H1 (cell line): ENCODE results near the gene LNPEP. TPM values are rescaled to one million over a fixed set of nuclear protein-coding genes. Genes with fewer than 3 reads are reported as not detected.

ENCODE experiments used
- ATF3 ChIP-seq: IDR thresholded peaks from 2 replicates; pipeline ENCODE4 v1.6.1; 2011; ENCODE audit warnings: low read depth, mild to moderate bottlenecking, low read length; ENCODE audit not compliant: insufficient read depth
- CHD1 ChIP-seq: IDR thresholded peaks from 2 replicates; pipeline ENCODE4 v1.6.1; 2012; ENCODE audit warnings: low read depth, low read length, improper control_type of control experiment
- KDM4A ChIP-seq: IDR thresholded peaks from one replicate; pipeline ENCODE4 v1.7.1; 2012; ENCODE audit warnings: low read depth, mild to moderate bottlenecking, moderate library complexity, low read length, inconsistent platforms; ENCODE audit not compliant: severe bottlenecking
- PHF8 ChIP-seq: fragments of 200-600 bp; sonication (generic); conservative IDR thresholded peaks from 2 replicates; pipeline ENCODE4 v1.7.1; 2012; ENCODE audit warnings: low read depth, mild to moderate bottlenecking, inconsistent platforms, low read length, moderate library complexity
- SRF ChIP-seq: IDR thresholded peaks from 2 replicates; pipeline ENCODE4 v1.6.1; 2011; ENCODE audit warnings: mild to moderate bottlenecking, low read depth, low read length, moderate library complexity
- polyA plus RNA-seq, 7 experiments: library from polyadenylated mRNA; depleted of rRNA in 3 of 7; stranded (reverse) in 5 of 7; unstranded in 2 of 7; fragments of >200 nt in 5 of 7; fragments of 200-250 nt in 2 of 7; gene quantifications; 1 replicate in 5 of 7; 2 replicates in 1 of 7; 4 replicates in 1 of 7; pipeline versions ENCODE4 v1.2.1 to v1.2.3, GENCODE V29; 2011 to 2013; ENCODE audit warnings: missing spikeins in 2 of 7, mixed read lengths in 2 of 7
- total RNA-seq: library from RNA; stranded (reverse); fragmentation: NEBNext Ultra II Directional; extraction: Animal tissue kit (Norgen Biotek cat#: 25700); gene quantifications from 2 replicates; pipeline ENCODE4 v1.2.1, GENCODE V29; 2021

LNPEP gene
- total and polyA plus RNA-seq, 2 of the 8 experiments (the other 6 are each of a cell fraction or from before 2014, with no cell fraction given), result 1.8 to 4.5 TPM

- no peak for TF ChIP-seq PHF8
- no peak for TF ChIP-seq ATF3
- TF ChIP-seq CHD1, result no peak
- no peak for TF ChIP-seq KDM4A
- no peak for TF ChIP-seq SRF
- TF ChIP-seq, all 59 proteins: peak for 0
These were observed 136.1 kb downstream of the LNPEP start (continued) for GRCh38 chr5:97071993-97072392.
